K562 (cell line): Measurements from ENCODE around the gene ALKBH2. TPM values are rescaled to one million over a fixed set of nuclear protein-coding genes. Genes with fewer than 3 reads are reported as not detected.

Source experiments
- ATAC-seq: fragments of 200-7000 bp; cut with Tn5 transposase; 3 replicates; pipeline ENCODE4 v1.9.1; 2020; ENCODE audit warnings: moderate library complexity
- BruUV-seq: library from RNA; stranded (reverse); fragments of 400-500 nt; replicated peaks from 2 replicates; lab custom pipeline; 2021; lab: Mats Ljungman, UMichigan
- CTCF ChIA-PET: fragments of 300-600 bp; formaldehyde crosslinking; extraction: SDS; loops from one replicate; lab custom pipeline; 2021; ENCODE audit warnings: low intra/inter-chr PET ratio; lab: Yijun Ruan, JAX
- POLR2A ChIA-PET: fragments of 300-600, 350-650 bp; sonication (Branson Sonifier 250); formaldehyde crosslinking; extraction: SDS; loops from one replicate; lab custom pipeline; 2021; ENCODE audit warnings: antibody characterized with exemption, inconsistent platforms; lab: Yijun Ruan, JAX
- DNase-seq, 4 experiments: peaks; one replicate each; pipeline versions ENCODE4 v3.0.0 to v3.0.0-alpha.2; 2011 to 2018; ENCODE audit warnings: low spot score in 3 of 4, mixed read lengths in 3 of 4; ENCODE audit errors: extremely low read depth in 1 of 4
- FAIRE-seq: peaks from 2 replicates; lab custom pipeline; 2011; peaks lifted over from hg19 to GRCh38; lab: Jason Lieb, UNC
- H2AFZ ChIP-seq: 2 replicates; pipeline ENCODE4 v1.6.0; 2011; ENCODE audit warnings: low read depth, low read length, control low read depth, inconsistent platforms
- H3K27ac ChIP-seq: fragments of 200-600 bp; 3 replicates; pipeline ENCODE4 v1.8.0; 2011; ENCODE audit warnings: low read depth, mild to moderate bottlenecking, control low read depth, inconsistent platforms, low read length, moderate library complexity, mixed read lengths; ENCODE audit errors: extremely low read depth
- H3K27me3 ChIP-seq, 2 experiments: fragments of 300-600 bp in 1 of 2; 2 replicates in 1 of 2; 3 replicates in 1 of 2; pipeline versions ENCODE4 v1.6.0 to v1.8.0; 2011; ENCODE audit warnings: inconsistent platforms in 2 of 2, low read length in 2 of 2, mild to moderate bottlenecking in 1 of 2, mixed read lengths in 1 of 2, moderate library complexity in 1 of 2; ENCODE audit not compliant: control insufficient read depth in 2 of 2, insufficient read depth in 2 of 2
- H3K36me3 ChIP-seq: fragments of 300-600 bp; 3 replicates; pipeline ENCODE4 v1.8.0; 2011; ENCODE audit warnings: mild to moderate bottlenecking, low read length, inconsistent platforms; ENCODE audit not compliant: control insufficient read depth, insufficient read depth
- H3K4me1 ChIP-seq, 2 experiments: fragments of 200-600 bp in 1 of 2; replicated peaks in 1 of 2; 2 replicates in 1 of 2; 3 replicates in 1 of 2; pipeline versions ENCODE4 v1.5.1 to v1.8.0; 2011; ENCODE audit warnings: inconsistent platforms in 2 of 2, low read length in 2 of 2, mild to moderate bottlenecking in 1 of 2, mixed read lengths in 1 of 2, moderate library complexity in 1 of 2; ENCODE audit not compliant: control insufficient read depth in 2 of 2, insufficient read depth in 2 of 2
- H3K4me2 ChIP-seq: 2 replicates; pipeline ENCODE4 v1.6.1; 2011; ENCODE audit warnings: low read length, control low read depth, inconsistent platforms, mixed read lengths; ENCODE audit not compliant: insufficient read depth
- H3K4me3 ChIP-seq: fragments of 200-600 bp; sonication (generic), shearing (Covaris generic); 2 replicates; pipeline ENCODE4 v1.5.1; 2016; ENCODE audit warnings: control low read depth, inconsistent platforms
- H3K79me2 ChIP-seq: fragments of 200-600 bp; 3 replicates; pipeline ENCODE4 v1.8.0; 2011; ENCODE audit warnings: low read length, inconsistent platforms; ENCODE audit not compliant: control insufficient read depth, insufficient read depth
- H3K9ac ChIP-seq, 2 experiments: 2 replicates each; pipeline versions ENCODE4 v1.6.0 to v1.6.1; 2011; ENCODE audit warnings: low read depth in 2 of 2, low read length in 2 of 2, control low read depth in 1 of 2, inconsistent platforms in 1 of 2, mild to moderate bottlenecking in 1 of 2, mixed read lengths in 1 of 2; ENCODE audit not compliant: insufficient read depth in 1 of 2
- H3K9me1 ChIP-seq: one replicate; pipeline ENCODE4 v1.6.0; 2011; ENCODE audit warnings: inconsistent platforms, mild to moderate bottlenecking, low read length, moderate library complexity; ENCODE audit not compliant: control insufficient read depth, insufficient read depth
- H3K9me3 ChIP-seq: replicated peaks from 2 replicates; pipeline ENCODE4 v1.5.1; 2011; ENCODE audit warnings: low read depth, low read length, inconsistent platforms; ENCODE audit not compliant: control insufficient read depth, insufficient read depth
- H4K20me1 ChIP-seq: replicated peaks from 2 replicates; pipeline ENCODE4 v1.6.1; 2011; ENCODE audit warnings: low read length, inconsistent platforms, mixed read lengths; ENCODE audit not compliant: control insufficient read depth, insufficient read depth
- EP400 ChIP-seq: fragments of 450-650 bp; IDR thresholded peaks from 2 replicates; pipeline ENCODE4 v1.6.1; 2017; ENCODE audit warnings: antibody characterized with exemption, mild to moderate bottlenecking, moderate library complexity
- FOS ChIP-seq: IDR thresholded peaks from 3 replicates; pipeline ENCODE4 v1.6.1; 2011; ENCODE audit not compliant: insufficient read length; ENCODE audit errors: extremely low read depth
- HDAC1 ChIP-seq, 2 experiments: fragments of 450-650 bp; IDR thresholded peaks; 2 replicates each; pipeline ENCODE4 v1.6.1; 2016 to 2017; ENCODE audit warnings: inconsistent platforms in 1 of 2, mild to moderate bottlenecking in 1 of 2, moderate library complexity in 1 of 2
- NCOA1 ChIP-seq: fragments of 450-650 bp; IDR thresholded peaks from 2 replicates; pipeline ENCODE4 v1.6.1; 2016; ENCODE audit warnings: low read depth
- NFE2L1 ChIP-seq: fragments of 450-650 bp; IDR thresholded peaks from 2 replicates; pipeline ENCODE4 v1.6.1; 2016; ENCODE audit warnings: missing genetic modification characterization, low read depth, mild to moderate bottlenecking, missing compliant biosample characterization, moderate library complexity, borderline replicate concordance
- SREBF1 ChIP-seq: fragments of 150-350 bp; IDR thresholded peaks from 2 replicates; pipeline ENCODE4 v1.6.1; 2014; ENCODE audit warnings: antibody characterized with exemption, low read depth, low read length, borderline replicate concordance
- U2AF1 ChIP-seq: fragments of 200-400 bp; formaldehyde crosslinking; optimal IDR thresholded peaks from 2 replicates; pipeline ENCODE3; 2017; ENCODE audit warnings: mild to moderate bottlenecking, low read depth, low read length, moderate library complexity
- ZNF644 ChIP-seq: fragments of 200-800 bp; sonication (Bioruptor generic); IDR thresholded peaks from 2 replicates; pipeline ENCODE4 v1.6.1; 2016; ENCODE audit warnings: low read depth, missing genetic modification characterization, missing compliant biosample characterization
- ZNF764 ChIP-seq: fragments of 250-450 bp; sonication (Bioruptor Pico); IDR thresholded peaks from 2 replicates; pipeline ENCODE4 v1.4.0; 2020; ENCODE audit warnings: low read depth, mild to moderate bottlenecking, moderate library complexity
- ZSCAN29 ChIP-seq: fragments of 450-650 bp; IDR thresholded peaks from 2 replicates; pipeline ENCODE4 v1.6.1; 2017
- WGBS: fragments of 100-300 bp; shearing (Covaris generic); methylation state at CpG from one replicate; pipeline ENCODE4 v1.1.6; 2016; ENCODE audit warnings: low coverage, mixed read lengths; ENCODE audit not compliant: insufficient coverage; ENCODE audit errors: missing lambda C conversion rate; 5-methylcytosine and 5-hydroxymethylcytosine counted together
- in situ Hi-C: fragments of 300-500 bp; cut with MboI; formaldehyde crosslinking; loops from 4 replicates; pipeline ENCODE4 v1.15.0; 2018; ENCODE audit warnings: inconsistent platforms, mixed read lengths
- intact Hi-C: fragments of 100-400 bp; cut with micrococcal nuclease; formaldehyde crosslinking; loops from 2 replicates; pipeline ENCODE4 v1.14.2; 2022
- polyA plus RNA-seq, 8 experiments: library from polyadenylated mRNA; depleted of rRNA in 4 of 8; stranded (reverse) in 5 of 8; unstranded in 3 of 8; fragments of >200 nt; fragmentation: Nextera tagmentation in 2 of 8; fragmentation: Illumina TruSeq in 1 of 8; extraction: Ambion mirVana in 2 of 8; extraction: Trizol in 1 of 8; gene quantifications; 2 replicates each; pipeline versions ENCODE4 v1.2.1 to v1.2.3, GENCODE V29; 2011 to 2014; ENCODE audit warnings: inconsistent platforms in 1 of 8, missing spikeins in 1 of 8
- total RNA-seq, 7 experiments: library from RNA; depleted of rRNA in 6 of 7; stranded (reverse); fragments of >200 nt in 6 of 7; fragmentation: Illumina TruSeq in 2 of 7; extraction: Trizol in 2 of 7; gene quantifications; 2 replicates each; pipeline versions ENCODE4 v1.2.1 to v1.2.3, GENCODE V29; 2011 to 2021; ENCODE audit warnings: low replicate concordance in 1 of 7
- TF ChIP-seq, protein P1 (sequence below): sonication (generic); formaldehyde crosslinking; IDR thresholded peaks from 2 replicates; pipeline ENCODE4 v1.8.1; 2023; ENCODE audit warnings: mild to moderate bottlenecking, missing genetic modification reagents
- TF ChIP-seq, protein P2 (sequence below), 2 experiments: fragments of 450-650 bp; conservative IDR thresholded peaks; 2 replicates each; pipeline ENCODE4 v1.6.1; 2017; ENCODE audit warnings: mild to moderate bottlenecking in 2 of 2, moderate library complexity in 2 of 2
- TF ChIP-seq, protein P3 (sequence below): IDR thresholded peaks from 2 replicates; pipeline ENCODE4 v1.6.1; 2016; ENCODE audit warnings: missing genetic modification characterization, missing compliant biosample characterization

ALKBH2 gene
- total and polyA plus RNA-seq, 9 of the 15 experiments (the other 6 are each of a cell fraction or from before 2014, with no cell fraction given) = 5.9 to 56.1 (median 41.9) TPM

DNA sequence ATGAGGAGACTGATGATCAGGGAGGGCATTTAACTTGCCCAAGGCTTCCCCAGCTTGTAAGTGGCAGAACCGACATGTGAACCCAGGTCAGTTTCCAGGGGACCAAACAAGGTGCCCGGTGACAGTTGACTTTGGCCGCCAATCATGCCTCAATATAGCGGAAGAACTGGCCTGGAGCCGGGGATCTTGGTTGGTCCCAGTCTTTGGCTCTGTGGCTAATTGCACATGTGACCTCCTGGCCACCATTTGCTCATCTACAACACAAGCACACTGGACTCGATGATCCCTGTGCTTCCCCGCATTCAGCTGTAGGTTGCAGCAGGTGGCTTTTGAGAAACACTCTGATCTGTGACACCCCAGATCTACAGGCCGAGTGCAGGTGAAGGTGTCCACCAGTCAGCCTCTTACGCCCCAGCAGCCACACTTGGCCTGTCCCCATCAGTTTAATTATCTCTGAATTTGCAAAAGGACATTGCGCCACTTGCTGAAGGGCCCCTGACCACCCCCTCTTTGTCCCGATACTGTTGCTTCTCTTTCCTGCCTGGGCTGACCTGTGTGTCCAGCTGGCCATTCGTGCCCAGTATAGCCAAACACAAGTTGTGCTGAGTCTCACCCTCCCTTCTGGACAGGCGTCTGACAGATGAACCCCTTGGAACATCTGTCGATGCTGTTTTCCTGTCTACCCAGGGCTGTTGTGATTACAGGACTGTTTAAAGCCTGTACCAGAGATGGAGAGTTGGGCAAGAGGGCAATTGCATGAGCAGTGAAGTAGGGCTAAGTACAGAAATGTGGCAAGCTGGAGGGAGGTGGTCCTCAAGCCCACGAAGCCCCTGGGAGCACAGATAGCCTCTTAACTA lies 37.3 kb upstream of the ALKBH2 start (continued):
- TF ChIP-seq, protein P1, sequence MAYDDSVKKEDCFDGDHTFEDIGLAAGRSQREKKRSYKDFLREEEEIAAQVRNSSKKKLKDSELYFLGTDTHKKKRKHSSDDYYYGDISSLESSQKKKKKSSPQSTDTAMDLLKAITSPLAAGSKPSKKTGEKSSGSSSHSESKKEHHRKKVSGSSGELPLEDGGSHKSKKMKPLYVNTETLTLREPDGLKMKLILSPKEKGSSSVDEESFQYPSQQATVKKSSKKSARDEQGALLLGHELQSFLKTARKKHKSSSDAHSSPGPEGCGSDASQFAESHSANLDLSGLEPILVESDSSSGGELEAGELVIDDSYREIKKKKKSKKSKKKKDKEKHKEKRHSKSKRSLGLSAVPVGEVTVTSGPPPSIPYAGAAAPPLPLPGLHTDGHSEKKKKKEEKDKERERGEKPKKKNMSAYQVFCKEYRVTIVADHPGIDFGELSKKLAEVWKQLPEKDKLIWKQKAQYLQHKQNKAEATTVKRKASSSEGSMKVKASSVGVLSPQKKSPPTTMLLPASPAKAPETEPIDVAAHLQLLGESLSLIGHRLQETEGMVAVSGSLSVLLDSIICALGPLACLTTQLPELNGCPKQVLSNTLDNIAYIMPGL (CRISPR knock-in tag) = no peak
- TF ChIP-seq, protein P2, sequence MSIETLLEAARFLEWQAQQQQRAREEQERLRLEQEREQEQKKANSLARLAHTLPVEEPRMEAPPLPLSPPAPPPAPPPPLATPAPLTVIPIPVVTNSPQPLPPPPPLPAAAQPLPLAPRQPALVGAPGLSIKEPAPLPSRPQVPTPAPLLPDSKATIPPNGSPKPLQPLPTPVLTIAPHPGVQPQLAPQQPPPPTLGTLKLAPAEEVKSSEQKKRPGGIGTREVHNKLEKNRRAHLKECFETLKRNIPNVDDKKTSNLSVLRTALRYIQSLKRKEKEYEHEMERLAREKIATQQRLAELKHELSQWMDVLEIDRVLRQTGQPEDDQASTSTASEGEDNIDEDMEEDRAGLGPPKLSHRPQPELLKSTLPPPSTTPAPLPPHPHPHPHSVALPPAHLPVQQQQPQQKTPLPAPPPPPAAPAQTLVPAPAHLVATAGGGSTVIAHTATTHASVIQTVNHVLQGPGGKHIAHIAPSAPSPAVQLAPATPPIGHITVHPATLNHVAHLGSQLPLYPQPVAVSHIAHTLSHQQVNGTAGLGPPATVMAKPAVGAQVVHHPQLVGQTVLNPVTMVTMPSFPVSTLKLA (conservative IDR thresholded peaks at IDR 0.05) = no peak
- TF ChIP-seq FOS = no peak
- TF ChIP-seq, all 486 proteins: peak for 0

DNA sequence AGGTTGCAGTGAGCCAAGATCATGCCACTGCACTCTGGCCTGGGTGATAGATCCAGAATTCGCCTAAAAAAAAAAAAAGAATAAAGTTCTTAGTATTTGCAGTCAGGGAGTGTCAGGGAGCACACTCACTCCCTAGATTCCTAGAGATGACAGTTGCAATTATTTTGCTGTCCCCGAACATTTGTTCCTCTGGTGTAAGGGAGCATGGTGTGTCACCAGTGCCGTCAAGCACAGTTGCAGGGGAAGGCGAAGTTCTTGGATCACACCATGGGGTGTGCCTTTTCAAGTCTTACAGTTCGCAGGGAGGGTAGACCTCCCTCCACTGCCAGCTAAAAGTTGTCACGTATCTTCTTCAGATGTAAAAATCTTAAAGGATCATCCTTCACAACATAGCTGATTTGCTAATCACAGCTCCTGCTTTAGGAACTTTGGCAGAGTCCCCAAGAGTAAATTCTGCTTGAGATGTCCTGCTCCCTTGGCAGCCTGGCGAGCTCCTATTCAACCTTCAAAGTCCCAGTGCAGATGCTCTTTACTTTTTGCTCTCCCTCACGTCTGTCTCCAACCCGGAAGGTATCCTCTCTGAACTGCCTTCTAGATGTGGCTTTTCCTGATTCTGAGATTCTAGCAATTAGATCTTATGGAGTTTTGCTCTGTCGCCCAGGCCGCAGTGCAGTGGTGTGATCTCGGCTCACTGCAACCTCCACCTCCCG lies 34.4 kb upstream of the ALKBH2 start:
- WGBS = 9% methylated on average over 13 of the region's 13 CpGs
- no peak for TF ChIP-seq NFE2L1
- TF ChIP-seq NCOA1 = no peak
- no peak for TF ChIP-seq SREBF1
- TF ChIP-seq ZNF764 (CRISPR knock-in tag) = no peak
- TF ChIP-seq U2AF1 = no peak
- TF ChIP-seq EP400 = no peak
- TF ChIP-seq ZSCAN29 = no peak
- TF ChIP-seq, protein P3, sequence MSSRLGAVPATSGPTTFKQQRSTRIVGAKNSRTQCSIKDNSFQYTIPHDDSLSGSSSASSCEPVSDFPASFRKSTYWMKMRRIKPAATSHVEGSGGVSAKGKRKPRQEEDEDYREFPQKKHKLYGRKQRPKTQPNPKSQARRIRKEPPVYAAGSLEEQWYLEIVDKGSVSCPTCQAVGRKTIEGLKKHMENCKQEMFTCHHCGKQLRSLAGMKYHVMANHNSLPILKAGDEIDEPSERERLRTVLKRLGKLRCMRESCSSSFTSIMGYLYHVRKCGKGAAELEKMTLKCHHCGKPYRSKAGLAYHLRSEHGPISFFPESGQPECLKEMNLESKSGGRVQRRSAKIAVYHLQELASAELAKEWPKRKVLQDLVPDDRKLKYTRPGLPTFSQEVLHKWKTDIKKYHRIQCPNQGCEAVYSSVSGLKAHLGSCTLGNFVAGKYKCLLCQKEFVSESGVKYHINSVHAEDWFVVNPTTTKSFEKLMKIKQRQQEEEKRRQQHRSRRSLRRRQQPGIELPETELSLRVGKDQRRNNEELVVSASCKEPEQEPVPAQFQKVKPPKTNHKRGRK = no peak
- no peak for TF ChIP-seq ZNF644 (tag)
- TF ChIP-seq HDAC1 (IDR thresholded peaks at IDR 0.05) = no peak

More for the DNA sequence above, 34.4 kb upstream of the ALKBH2 start:
- H4K20me1 ChIP-seq = peaks cover 6% of the 10 kb centered on the region; the same call in 1 of the 2 replicates
- H3K4me1 ChIP-seq = no peaks in the 10 kb centered on the region; a peak in 3 of 5 replicates
- ATAC-seq = no peak
- H3K9me3 ChIP-seq = no peaks in the 10 kb centered on the region
- no peak for DNase-seq
- H3K27ac ChIP-seq = no peak overlapping the region
- no TSS peak for BruUV-seq
- in situ Hi-C loops (no loop called here), intact Hi-C loops (no loop called here)
- H3K4me3 ChIP-seq = no peak overlapping the region
- peaks cover 23 to 57% of the 10 kb centered on the region in 2 experiments; a peak in 4 of 5 replicates for H3K27me3 ChIP-seq
- no peak overlapping the region for H3K9ac ChIP-seq
- no peak for FAIRE-seq
- H2AFZ ChIP-seq = no peak overlapping the region
- no peaks in the 10 kb centered on the region for H3K36me3 ChIP-seq
- H3K9me1 ChIP-seq = no peaks in the 10 kb centered on the region
- CTCF ChIA-PET = no interaction called here
- POLR2A ChIA-PET = interaction anchor here (0.8 to 1.6 kb wide), 3 partner anchors 16 to 595 kb away, joined by 3 read pairs; no protein-coding TSS in a partner anchor
- H3K4me2 ChIP-seq = no peak overlapping the region
- H3K79me2 ChIP-seq = no peaks in the 10 kb centered on the region
